Hepatic stellate cell (primary cell): Measurements from ENCODE around the gene BTBD9.

Source experiments
- DNase-seq: peaks from one replicate; pipeline ENCODE4 v3.0.0; 2011; ENCODE audit warnings: low spot score

Gene BTBD9

GRCh38 chr6:38283734-38284362 is 355.9 kb downstream of the BTBD9 start:
- no peak for DNase-seq

GRCh38 chr6:38282911-38283310 is 356.8 kb downstream of the BTBD9 start:
- no peak for DNase-seq

GRCh38 chr6:38281126-38281525 is 358.6 kb downstream of the BTBD9 start:
- DNase-seq = no peak

DNA sequence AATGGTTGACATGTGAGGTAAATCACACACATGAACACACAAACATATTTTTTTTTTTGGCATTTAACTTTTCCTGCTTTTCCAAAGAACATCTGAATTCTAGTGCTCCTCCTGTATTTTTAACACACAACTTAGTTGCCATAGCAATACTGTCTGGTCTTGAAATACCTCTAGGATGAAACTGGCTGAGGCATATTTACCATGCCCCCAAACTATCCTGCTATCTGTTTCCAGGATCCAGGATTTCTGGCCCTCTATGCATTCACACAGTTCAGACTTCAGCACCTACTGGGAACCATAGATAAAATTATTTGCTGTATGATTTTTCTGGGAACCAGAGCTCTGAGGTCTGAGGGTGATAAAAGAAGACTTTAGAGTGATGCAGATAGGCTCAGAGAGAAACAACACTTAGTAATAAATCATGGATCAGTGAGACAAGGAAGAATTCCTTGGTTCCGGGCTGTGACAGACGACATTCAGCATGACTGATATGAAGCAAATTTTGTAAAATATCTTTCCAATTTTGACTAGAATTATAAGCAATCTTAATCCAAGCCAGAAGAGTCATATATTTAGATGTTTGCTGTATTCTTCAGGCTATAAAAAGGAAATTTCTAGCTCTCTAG is 359.7 kb downstream of the BTBD9 start:
- no peak for DNase-seq

- DNase-seq = no peak
These were observed 360.3 kb downstream of the BTBD9 start for GRCh38 chr6:38279423-38279822.

GRCh38 chr6:38273325-38273724 is 366.4 kb downstream of the BTBD9 start:
- DNase-seq = peak; percentile 25

GRCh38 chr6:38272222-38272621 is 367.5 kb downstream of the BTBD9 start:
- DNase-seq = no peak

- peak; percentile 29 for DNase-seq
These were observed 368.6 kb downstream of the BTBD9 start for GRCh38 chr6:38271081-38271480.

- no peak for DNase-seq
These were observed 369.4 kb downstream of the BTBD9 start for GRCh38 chr6:38270367-38270766.

DNA sequence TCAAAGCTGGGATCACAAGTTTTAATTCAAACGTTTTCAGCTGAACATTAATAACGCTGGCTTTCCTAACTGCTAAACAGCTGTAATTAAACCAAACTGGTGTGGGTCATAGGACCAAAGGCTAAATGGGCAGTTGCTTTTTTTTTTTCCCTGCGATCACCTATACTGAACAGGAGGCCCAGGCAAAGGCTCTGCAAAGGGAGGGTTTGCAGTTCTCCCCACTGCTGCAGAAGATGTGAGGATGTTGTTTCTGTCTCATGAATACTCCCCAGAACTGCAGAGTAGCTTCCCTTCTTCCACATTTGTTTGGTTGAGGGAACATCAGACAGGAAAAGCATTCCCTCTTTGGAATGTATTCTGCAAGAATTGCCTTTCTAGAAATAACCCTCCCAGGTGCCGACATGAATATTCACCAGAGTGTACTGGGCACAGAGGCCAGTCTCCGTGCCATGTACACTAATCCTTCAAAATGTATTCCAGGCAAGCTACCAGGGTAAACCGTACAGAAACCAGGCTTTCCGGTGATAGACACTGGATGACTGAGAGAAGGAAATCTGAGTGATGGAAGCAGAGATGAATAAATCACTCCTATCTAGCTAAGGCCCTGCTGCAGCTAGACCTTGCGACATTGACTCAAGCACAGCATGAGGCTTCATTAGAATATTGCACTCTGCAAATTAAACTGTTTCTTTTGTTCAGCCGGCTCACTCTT is 370.1 kb downstream of the BTBD9 start:
- DNase-seq = no peak

GRCh38 chr6:38268342-38268741 is 371.4 kb downstream of the BTBD9 start:
- no peak for DNase-seq

DNA sequence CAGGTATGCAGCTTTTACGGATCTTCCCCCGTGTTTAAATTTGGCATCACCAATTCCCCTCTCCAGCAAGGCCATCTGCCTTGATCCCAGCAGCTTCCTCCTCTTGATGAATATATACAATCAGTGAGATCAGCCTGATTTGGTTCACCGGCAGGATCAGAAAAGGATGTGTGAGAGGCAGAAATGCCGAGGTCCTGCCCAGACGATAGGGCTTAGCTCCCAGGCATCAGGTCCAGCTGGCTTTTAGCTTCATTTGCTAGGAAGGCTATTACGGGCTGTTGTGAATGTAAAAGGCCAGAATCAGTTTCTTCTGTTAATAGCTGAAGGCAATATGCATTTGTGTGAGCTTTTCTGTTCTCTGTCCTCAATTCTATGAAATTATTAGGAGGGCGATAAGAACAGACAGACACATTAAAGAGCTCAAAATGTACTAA is 372.8 kb downstream of the BTBD9 start:
- DNase-seq = no peak

DNA sequence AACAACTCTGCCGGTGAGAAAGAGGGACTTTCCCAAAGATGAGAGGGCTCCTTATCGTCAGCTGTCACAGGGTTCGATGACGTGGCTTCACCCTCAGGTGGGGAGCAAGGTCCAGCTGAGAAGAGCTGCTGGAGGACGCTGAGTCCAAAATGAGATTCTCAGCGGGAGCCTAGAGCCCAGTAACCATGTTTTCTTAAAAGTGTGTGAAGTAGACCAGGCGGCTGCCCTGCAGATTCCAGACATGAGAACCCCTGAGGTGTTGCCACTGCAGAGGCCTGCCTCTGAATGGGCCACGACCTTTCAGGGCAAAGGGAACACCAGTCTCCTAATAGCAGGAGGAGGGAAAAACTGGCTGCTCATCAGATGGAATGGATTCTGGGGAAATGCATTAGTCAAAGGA is 375.1 kb downstream of the BTBD9 start:
- DNase-seq = no peak

GRCh38 chr6:38262609-38263008 is 377.1 kb downstream of the BTBD9 start:
- DNase-seq = no peak

GRCh38 chr6:38262026-38262425 is 377.7 kb downstream of the BTBD9 start:
- DNase-seq = peak; percentile 43

DNA sequence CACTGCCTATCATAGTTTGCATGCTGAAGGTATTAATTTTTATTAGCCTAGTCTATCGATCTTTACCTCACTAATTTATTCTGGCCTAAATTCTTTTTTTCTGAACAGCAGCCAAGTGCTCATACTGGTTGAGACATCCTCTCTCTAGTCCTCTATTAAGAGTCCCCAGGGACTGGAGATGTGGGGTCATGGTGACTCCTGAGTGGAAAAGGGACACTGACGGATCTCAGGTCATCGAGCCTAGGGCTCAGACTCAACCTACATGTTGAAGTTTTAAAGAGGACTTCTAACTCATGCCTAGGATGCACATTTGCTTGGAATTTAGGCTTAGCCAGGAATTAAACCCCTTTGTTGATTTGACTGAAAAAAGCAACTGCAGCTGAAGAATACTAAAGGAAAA is 378.1 kb downstream of the BTBD9 start:
- DNase-seq = no peak

GRCh38 chr6:38259736-38260135 is 380.0 kb downstream of the BTBD9 start:
- DNase-seq = peak; percentile 18

- DNase-seq = no peak
These were observed 391.1 kb downstream of the BTBD9 start for GRCh38 chr6:38248500-38249234.

DNA sequence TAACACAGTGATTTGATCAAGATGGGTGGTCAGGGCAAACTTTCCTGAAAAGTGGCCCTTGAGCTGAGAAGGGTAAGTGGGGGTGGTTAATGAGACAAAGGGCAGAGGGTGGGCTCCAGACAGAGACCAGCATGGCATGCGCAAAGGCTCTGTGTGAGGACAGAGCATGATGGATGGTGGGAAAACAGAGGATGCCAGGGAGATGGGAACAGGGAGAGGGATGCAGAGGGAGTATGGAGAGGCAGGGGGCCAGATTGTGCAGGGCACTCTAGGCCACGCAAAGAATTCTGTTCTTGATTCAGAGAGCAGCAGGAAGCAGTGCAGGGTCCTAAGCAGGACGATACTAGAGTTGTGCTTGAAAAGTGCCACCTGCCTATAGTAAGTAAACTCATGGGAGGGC is 394.4 kb downstream of the BTBD9 start:
- DNase-seq = no peak

DNA sequence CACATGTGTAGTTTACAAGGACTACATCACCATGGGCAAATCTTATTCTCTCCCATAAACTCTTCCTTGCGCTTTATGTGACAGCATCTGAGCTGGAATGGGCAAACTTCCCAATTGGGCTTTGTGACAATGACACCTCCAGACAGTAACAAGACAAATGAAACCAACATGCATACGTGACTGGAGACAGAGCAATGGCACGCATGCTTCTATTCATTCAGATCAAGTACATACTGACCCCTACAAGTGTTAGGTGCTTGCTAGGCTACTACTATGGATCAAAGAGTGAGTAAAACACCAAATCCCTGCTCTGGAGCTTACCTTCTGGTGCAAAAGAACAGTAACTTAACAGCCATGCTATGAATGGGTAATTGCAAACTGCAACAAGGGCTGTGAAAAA is 394.9 kb downstream of the BTBD9 start:
- DNase-seq = no peak

DNA sequence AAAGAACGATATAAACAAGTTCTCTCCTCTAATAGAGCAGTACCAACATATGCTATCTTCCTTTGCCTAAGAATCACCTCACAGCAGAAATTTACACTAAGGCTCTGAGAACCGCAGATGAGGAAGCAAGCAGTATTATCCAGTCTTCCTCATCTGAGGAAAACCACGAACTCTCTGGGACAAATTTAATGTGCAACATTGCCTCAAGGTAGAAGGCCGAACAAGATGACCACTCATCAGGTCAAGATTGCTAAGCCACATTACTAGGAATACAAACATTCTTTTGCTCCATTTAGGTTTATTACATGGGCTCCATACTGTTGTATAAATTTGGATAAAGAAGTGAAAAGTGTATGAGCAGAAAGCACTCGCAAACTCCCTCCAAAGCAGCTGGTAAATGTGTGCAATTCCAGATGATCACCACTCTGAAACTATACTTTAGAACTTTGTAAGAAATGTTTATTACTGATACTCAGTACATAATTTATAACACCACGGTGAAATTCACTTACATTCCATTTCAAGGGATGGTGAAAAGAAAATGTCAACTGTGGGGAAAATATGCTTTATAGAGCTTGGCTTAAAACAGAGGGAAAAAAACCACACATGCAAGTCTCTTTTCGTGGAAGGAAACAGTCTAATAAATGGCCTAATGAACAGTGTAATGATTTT is 398.4 kb downstream of the BTBD9 start:
- DNase-seq = no peak
